ENCODE data around the gene FAM89A.
"Not testable (repeated sequence)": the region's sequence is repeated elsewhere in the genome, so short reads cannot be mapped to it uniquely, and the experiment has no call there.

Gene FAM89A

GRCh38 chr1:230986976-230987375 is 53.1 kb downstream of the FAM89A start:
- no peak for DNase-seq

GRCh38 chr1:230985711-230986110 is 54.3 kb downstream of the FAM89A start:
- no peak for DNase-seq

GRCh38 chr1:230984622-230985515 is 55.2 kb downstream of the FAM89A start:
- DNase-seq = not testable (repeated sequence)

- no peak for DNase-seq
Observed at GRCh38 chr1:230983811-230984210, 56.2 kb downstream of the FAM89A start.

GRCh38 chr1:230982696-230983095 is 57.4 kb downstream of the FAM89A start:
- no peak for DNase-seq

GRCh38 chr1:230979952-230980351 is 60.1 kb downstream of the FAM89A start:
- no peak for DNase-seq

- DNase-seq = no peak
Observed at GRCh38 chr1:230979389-230979716, 60.7 kb downstream of the FAM89A start.

- peak; percentile 99 for DNase-seq
Observed at GRCh38 chr1:230978491-230979388, 61.3 kb downstream of the FAM89A start, which contains the start of the genes ARV1 and TTC13. TSS of gene ARV1 (plus strand) at chr1:230979094. CDS start at chr1:230979106, 12 bp downstream. TSS of gene TTC13 (minus strand) at chr1:230978861. CDS start at chr1:230978830, 31 bp downstream.

GRCh38 chr1:230977761-230978490 is 62.1 kb downstream of the FAM89A start:
- DNase-seq = peak in 1 of 2 donors; percentile 30

- no peak for DNase-seq
Observed at GRCh38 chr1:230976825-230977747, 63.0 kb downstream of the FAM89A start.

GRCh38 chr1:230976360-230976759 is 63.7 kb downstream of the FAM89A start:
- DNase-seq = no peak

GRCh38 chr1:230975636-230976035 is 64.4 kb downstream of the FAM89A start:
- no peak for DNase-seq

- no peak for DNase-seq
Observed at GRCh38 chr1:230972855-230973271, 67.2 kb downstream of the FAM89A start.

- no peak for DNase-seq
Observed at GRCh38 chr1:230971771-230972170, 68.3 kb downstream of the FAM89A start.

GRCh38 chr1:230970432-230970831 is 69.6 kb downstream of the FAM89A start:
- DNase-seq = no peak
